Activated CD8-positive, alpha-beta memory T cell treated with anti-CD3 and anti-CD28 coated beads, Interleukin-2, amount 10 ng/mL, durations not matched to agents 7 days and 5 days (primary cell): ENCODE data around the gene OR2A25. TPM values are rescaled to one million over a fixed set of nuclear protein-coding genes. Genes with fewer than 3 reads are reported as not detected.

Experiments
- ATAC-seq: fragments of 150-1000 bp; cut with Tn5 transposase; one replicate; pipeline ENCODE4 v1.10.0; 2021; ENCODE audit warnings: moderate library complexity
- CTCF ChIA-PET: fragments of 350-600 bp; sonication (Branson Sonifier 250); formaldehyde crosslinking; loops from one replicate; lab custom pipeline; 2021; ENCODE audit warnings: antibody characterized with exemption; lab: Charles Lee
- DNase-seq: peaks from one replicate; pipeline ENCODE4 v3.0.0-alpha.2; 2020
- H3K27ac Mint-ChIP-seq: one replicate; pipeline ENCODE4 v1.8.0; 2021; ENCODE audit warnings: mild to moderate bottlenecking, mixed read lengths
- H3K27me3 Mint-ChIP-seq: one replicate; pipeline ENCODE4 v1.8.0; 2021; ENCODE audit warnings: mixed read lengths
- H3K36me3 Mint-ChIP-seq: one replicate; pipeline ENCODE4 v1.8.0; 2021; ENCODE audit warnings: mild to moderate bottlenecking, mixed read lengths
- H3K4me1 Mint-ChIP-seq: one replicate; pipeline ENCODE4 v1.8.0; 2021; ENCODE audit warnings: mixed read lengths
- H3K4me3 Mint-ChIP-seq: one replicate; pipeline ENCODE4 v1.8.0; 2021; ENCODE audit warnings: mild to moderate bottlenecking, moderate library complexity, mixed read lengths
- H3K9me3 Mint-ChIP-seq: one replicate; pipeline ENCODE4 v1.8.0; 2022; ENCODE audit warnings: low read depth, mixed read lengths
- total RNA-seq, 2 experiments: library from RNA; stranded (reverse); gene quantifications; one replicate each; pipeline ENCODE4 v1.2.3, GENCODE V29; 2021

Gene OR2A25, protein sequence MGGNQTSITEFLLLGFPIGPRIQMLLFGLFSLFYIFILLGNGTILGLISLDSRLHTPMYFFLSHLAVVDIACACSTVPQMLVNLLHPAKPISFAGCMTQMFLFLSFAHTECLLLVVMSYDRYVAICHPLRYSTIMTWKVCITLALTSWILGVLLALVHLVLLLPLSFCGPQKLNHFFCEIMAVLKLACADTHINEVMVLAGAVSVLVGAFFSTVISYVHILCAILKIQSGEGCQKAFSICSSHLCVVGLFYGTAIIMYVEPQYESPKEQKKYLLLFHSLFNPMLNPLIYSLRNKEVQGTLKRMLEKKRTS
- total RNA-seq: not detected

DNA sequence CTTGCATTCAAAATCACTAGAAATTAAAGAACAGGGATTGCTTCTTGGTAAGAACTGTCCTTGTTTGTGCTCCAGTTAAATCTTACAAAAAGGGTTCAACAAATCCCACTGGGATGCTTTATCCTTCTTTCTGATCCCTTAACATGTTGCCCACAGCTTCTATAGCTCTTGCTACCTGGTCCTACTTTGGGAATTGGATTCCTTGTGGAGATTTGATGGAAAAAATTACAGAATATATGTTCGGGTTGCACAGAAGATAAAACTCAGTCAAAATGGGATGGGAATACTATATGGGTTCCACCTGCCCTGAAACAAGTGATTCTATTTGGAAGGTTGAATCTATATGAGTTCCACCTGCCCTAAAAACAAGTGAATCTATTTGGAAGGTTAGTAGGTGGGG is at the start of gene OR2A25:
OR2A25 (plus strand) TSS at position 301 of the 400 bp plus-strand sequence. CDS start 4,409 bp downstream, outside the sequence.
- ATAC-seq (no peak), DNase-seq (no peak)
- Mint-ChIP-seq H3K27me3 (peaks cover 6% of the 10 kb centered on the region), H3K4me3 (no peak within 1 kb of the TSS), H3K9me3 (no peaks in the 10 kb centered on the region), H3K36me3 (no peaks in the 10 kb centered on the region), H3K4me1 (no peaks in the 10 kb centered on the region), H3K27ac (no peak within 1 kb of the TSS)
- CTCF ChIA-PET: no interaction called here

DNA sequence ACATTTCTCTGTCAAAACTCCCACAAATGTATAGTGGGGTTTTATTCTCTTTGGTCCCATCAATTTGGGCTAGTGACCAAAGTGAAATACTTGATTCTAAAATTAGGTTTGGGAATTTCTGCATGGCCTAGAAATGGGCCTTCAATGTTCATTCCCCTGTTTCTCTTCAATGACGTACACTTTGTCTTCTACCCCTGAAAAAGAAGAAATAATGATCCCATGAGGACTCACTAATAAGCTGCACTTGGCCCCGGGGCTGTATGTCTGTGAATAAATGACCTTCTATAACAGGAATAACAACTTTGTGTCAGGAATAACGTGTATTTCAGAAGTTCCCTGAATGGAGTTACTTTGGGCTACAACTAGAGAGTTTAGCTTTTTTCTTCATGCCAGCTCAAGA is 49.3 kb upstream of the OR2A25 start:
- H3K4me1 Mint-ChIP-seq: no peaks in the 10 kb centered on the region
- H3K4me3 Mint-ChIP-seq: no peak overlapping the region
- no peak for DNase-seq
- no peak overlapping the region for H3K27ac Mint-ChIP-seq
- CTCF ChIA-PET: interaction anchor here (1.6 kb wide), 1 partner anchor 8 kb away, joined by 3 read pairs; no protein-coding TSS in a partner anchor
- no peaks in the 10 kb centered on the region for H3K36me3 Mint-ChIP-seq
- H3K9me3 Mint-ChIP-seq: no peaks in the 10 kb centered on the region
- no peak for ATAC-seq
- H3K27me3 Mint-ChIP-seq: no peaks in the 10 kb centered on the region

DNA sequence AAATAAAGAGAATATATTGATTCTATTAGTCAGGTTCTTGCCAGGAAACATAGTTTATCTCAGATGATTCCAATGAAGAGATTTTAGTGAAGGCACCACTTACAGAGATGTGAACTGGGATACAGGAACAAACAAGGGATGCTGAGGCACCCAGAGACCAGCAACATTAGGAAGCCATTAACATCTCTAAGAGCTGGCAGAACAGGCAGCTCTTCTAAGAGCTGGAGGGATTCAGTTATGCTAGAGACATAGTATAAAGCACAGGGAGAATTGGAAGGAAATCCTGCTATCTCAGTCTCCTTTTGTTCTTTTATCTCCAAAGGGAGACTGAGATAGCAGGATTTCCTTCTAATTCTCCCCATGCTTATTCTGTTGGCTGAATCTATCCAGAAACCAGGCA is 47.4 kb upstream of the OR2A25 start:
- ATAC-seq (no peak), DNase-seq (no peak)
- Mint-ChIP-seq H3K4me3 (no peak overlapping the region), H3K27me3 (no peaks in the 10 kb centered on the region), H3K4me1 (no peaks in the 10 kb centered on the region), H3K36me3 (no peaks in the 10 kb centered on the region), H3K27ac (no peak overlapping the region), H3K9me3 (no peaks in the 10 kb centered on the region)
- CTCF ChIA-PET: no interaction called here

DNA sequence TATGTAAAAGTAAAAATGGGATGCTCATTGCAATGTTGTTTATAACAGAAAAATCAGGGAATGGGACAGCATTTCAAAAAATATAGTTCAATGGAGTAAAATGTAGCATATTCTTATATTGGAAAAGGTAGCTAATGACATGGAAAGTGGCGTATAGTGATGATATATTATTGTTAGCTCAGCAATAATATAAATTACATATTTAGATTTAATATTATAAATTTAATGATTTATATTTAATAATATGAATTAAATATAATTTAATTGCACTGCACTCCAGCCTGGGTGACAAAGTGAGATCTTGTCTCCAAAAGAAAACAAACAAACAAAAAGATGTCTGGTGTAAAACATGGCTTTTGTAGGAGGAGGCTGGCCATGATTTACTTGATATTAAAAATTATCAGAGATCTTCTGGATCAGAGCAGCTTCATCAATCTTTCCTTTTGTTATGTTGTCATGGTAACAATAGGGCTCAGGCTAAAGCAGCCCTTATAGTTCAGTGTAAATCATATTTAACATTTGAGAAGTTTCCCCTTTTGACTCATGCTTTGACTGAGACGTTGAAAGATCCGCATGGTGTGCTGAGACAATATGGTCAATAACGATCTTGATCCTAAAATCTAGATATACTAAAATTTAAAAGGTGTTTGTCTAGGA is 46.3 kb upstream of the OR2A25 start:
- no peak overlapping the region for H3K27ac Mint-ChIP-seq
- DNase-seq (no peak), ATAC-seq (no peak)
- peaks cover 3% of the 10 kb centered on the region for H3K27me3 Mint-ChIP-seq
- H3K9me3 Mint-ChIP-seq: no peaks in the 10 kb centered on the region
- CTCF ChIA-PET: interaction anchor here (1.1 kb wide), 1 partner anchor 122 kb away, joined by 3 read pairs; no protein-coding TSS in a partner anchor
- no peak overlapping the region for H3K4me3 Mint-ChIP-seq
- H3K4me1 Mint-ChIP-seq: no peaks in the 10 kb centered on the region
- no peaks in the 10 kb centered on the region for H3K36me3 Mint-ChIP-seq

GRCh38 chr7:144024213-144024612 is 45.4 kb upstream of the OR2A25 start:
- no peaks in the 10 kb centered on the region for H3K4me1 Mint-ChIP-seq
- CTCF ChIA-PET: no interaction called here
- ATAC-seq: no peak

GRCh38 chr7:144026203-144026883 is 43.3 kb upstream of the OR2A25 start:
- H3K4me3 Mint-ChIP-seq: no peak overlapping the region
- no peak overlapping the region for H3K27ac Mint-ChIP-seq
- ATAC-seq (no peak), DNase-seq (no peak)
- peaks cover 7% of the 10 kb centered on the region for H3K27me3 Mint-ChIP-seq
- no peaks in the 10 kb centered on the region for H3K9me3 Mint-ChIP-seq
- no peaks in the 10 kb centered on the region for H3K36me3 Mint-ChIP-seq
- H3K4me1 Mint-ChIP-seq: no peaks in the 10 kb centered on the region
- CTCF ChIA-PET: interaction anchor here (1.5 kb wide), 1 partner anchor 289 kb away, joined by 3 read pairs; no protein-coding TSS in a partner anchor

More at GRCh38 chr7:144024213-144024612, 45.4 kb upstream of the OR2A25 start:
- no peak overlapping the region for H3K27ac Mint-ChIP-seq
- H3K9me3 Mint-ChIP-seq: no peaks in the 10 kb centered on the region
- peaks cover 3% of the 10 kb centered on the region for H3K27me3 Mint-ChIP-seq
- no peak for DNase-seq
- no peak overlapping the region for H3K4me3 Mint-ChIP-seq
- no peaks in the 10 kb centered on the region for H3K36me3 Mint-ChIP-seq

- peaks cover 12% of the 10 kb centered on the region for H3K27me3 Mint-ChIP-seq
- CTCF ChIA-PET: no interaction called here
- no peaks in the 10 kb centered on the region for H3K36me3 Mint-ChIP-seq
- no peaks in the 10 kb centered on the region for H3K4me1 Mint-ChIP-seq
- ATAC-seq (no peak), DNase-seq (no peak)
- no peak overlapping the region for H3K27ac Mint-ChIP-seq
- H3K9me3 Mint-ChIP-seq: no peaks in the 10 kb centered on the region
- no peak overlapping the region for H3K4me3 Mint-ChIP-seq
These were observed 42.5 kb upstream of the OR2A25 start for GRCh38 chr7:144027070-144027469.

DNA sequence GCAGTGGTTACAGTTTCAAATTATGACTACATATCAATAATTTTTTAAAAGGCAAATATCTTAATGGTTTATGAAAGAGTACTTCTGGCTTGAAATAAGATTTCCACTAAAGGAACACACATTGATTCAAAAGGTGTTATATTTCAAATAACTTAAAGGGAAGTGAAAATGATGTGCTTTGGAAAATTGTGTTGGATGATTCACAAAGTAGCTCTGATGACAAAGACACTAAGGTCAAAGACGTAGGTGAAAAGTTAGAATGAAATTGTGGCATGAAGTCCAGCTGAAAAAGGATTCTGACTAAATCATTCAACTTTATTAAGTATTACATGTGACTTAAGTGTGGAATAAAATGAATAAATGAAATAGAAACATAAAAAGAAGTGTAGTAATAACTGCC is 41.6 kb upstream of the OR2A25 start:
- Mint-ChIP-seq H3K27ac (no peak overlapping the region), H3K27me3 (peaks cover 17% of the 10 kb centered on the region), H3K36me3 (no peaks in the 10 kb centered on the region), H3K4me3 (no peak overlapping the region), H3K4me1 (no peaks in the 10 kb centered on the region), H3K9me3 (no peaks in the 10 kb centered on the region)
- DNase-seq (no peak), ATAC-seq (no peak)
- CTCF ChIA-PET: no interaction called here

DNA sequence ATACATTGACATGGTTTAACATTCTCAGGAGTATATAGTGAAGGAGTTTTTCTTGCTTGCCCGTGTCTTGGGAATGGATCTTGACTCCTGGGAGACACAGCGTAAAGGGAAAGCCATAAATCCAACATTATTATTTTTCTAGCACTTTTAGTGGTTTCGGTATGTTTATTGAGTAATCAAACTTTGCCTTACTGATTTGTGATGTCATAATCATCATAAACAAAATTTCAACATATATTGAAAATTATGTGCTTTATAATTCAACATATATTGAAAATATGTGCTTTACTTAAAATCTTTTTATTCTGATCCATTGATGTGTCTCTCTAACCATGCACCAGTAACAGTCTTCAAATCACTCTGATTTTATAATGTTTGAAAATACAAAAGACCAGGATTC is 41.1 kb upstream of the OR2A25 start:
- ATAC-seq (no peak), DNase-seq (no peak)
- CTCF ChIA-PET: no interaction called here
- Mint-ChIP-seq H3K9me3 (no peaks in the 10 kb centered on the region), H3K27me3 (peaks cover 19% of the 10 kb centered on the region), H3K36me3 (no peaks in the 10 kb centered on the region), H3K4me3 (no peak overlapping the region), H3K4me1 (no peaks in the 10 kb centered on the region), H3K27ac (no peak overlapping the region)

DNA sequence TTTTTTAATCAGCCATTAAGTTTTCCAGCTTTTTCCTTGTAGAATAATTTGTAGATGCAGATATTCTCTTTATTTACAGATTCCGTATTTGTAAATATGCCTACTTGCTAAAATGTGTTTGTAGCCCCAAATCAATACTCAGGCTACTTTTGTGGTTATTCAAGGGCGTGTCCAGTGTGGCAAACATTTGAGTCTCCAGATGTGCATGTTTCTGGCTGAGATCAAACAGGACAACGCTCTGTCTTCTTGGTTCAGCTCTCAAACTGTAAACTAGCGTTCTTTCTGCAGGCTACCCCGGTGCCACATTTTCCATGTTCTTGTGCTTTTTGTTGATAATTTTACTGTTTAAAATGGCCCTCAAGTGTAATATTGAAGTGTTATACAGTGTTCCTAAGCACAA is 37.1 kb upstream of the OR2A25 start:
- Mint-ChIP-seq H3K4me3 (no peak overlapping the region), H3K27me3 (peaks cover 18% of the 10 kb centered on the region), H3K27ac (no peak overlapping the region), H3K4me1 (no peaks in the 10 kb centered on the region), H3K36me3 (no peaks in the 10 kb centered on the region), H3K9me3 (no peaks in the 10 kb centered on the region)
- DNase-seq (no peak), ATAC-seq (no peak)
- CTCF ChIA-PET: no interaction called here

- H3K9me3 Mint-ChIP-seq: no peaks in the 10 kb centered on the region
- peaks cover 18% of the 10 kb centered on the region for H3K27me3 Mint-ChIP-seq
- no peak overlapping the region for H3K4me3 Mint-ChIP-seq
- H3K4me1 Mint-ChIP-seq: no peaks in the 10 kb centered on the region
- no peaks in the 10 kb centered on the region for H3K36me3 Mint-ChIP-seq
- DNase-seq (no peak), ATAC-seq (no peak)
- CTCF ChIA-PET: no interaction called here
- no peak overlapping the region for H3K27ac Mint-ChIP-seq
These were observed 36.5 kb upstream of the OR2A25 start for GRCh38 chr7:144032985-144033709.

DNA sequence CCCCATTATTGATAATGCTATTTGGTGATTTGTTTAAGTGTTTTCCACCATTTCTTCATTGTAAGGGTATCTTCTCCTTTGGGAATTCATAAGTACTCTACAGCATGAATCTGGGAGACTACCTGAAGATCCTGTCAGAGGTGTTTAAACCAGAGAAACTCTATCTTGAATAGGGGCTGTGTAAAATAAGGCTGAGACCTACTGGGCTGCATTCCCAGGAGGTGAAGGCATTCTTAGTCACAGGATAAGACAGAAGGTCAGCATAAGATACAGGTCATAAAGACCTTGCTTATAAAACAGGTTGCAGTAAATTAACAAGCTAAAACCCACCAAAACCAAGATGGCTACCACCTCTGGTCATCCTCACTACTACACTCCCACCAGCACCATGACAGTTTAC is 34.2 kb upstream of the OR2A25 start:
- no peak for DNase-seq
- H3K4me1 Mint-ChIP-seq: no peaks in the 10 kb centered on the region
- no peak for ATAC-seq
- no peak overlapping the region for H3K4me3 Mint-ChIP-seq
- H3K27ac Mint-ChIP-seq: no peak overlapping the region
- CTCF ChIA-PET: no interaction called here
- no peaks in the 10 kb centered on the region for H3K36me3 Mint-ChIP-seq
- H3K9me3 Mint-ChIP-seq: no peaks in the 10 kb centered on the region
- H3K27me3 Mint-ChIP-seq: peaks cover 18% of the 10 kb centered on the region

GRCh38 chr7:144036302-144036885 is 33.2 kb upstream of the OR2A25 start:
- DNase-seq (no peak), ATAC-seq (no peak)
- H3K27ac Mint-ChIP-seq: no peak overlapping the region
- no peaks in the 10 kb centered on the region for H3K36me3 Mint-ChIP-seq
- H3K27me3 Mint-ChIP-seq: peaks cover 14% of the 10 kb centered on the region
- no peaks in the 10 kb centered on the region for H3K4me1 Mint-ChIP-seq
- no peak overlapping the region for H3K4me3 Mint-ChIP-seq
- CTCF ChIA-PET: no interaction called here
- H3K9me3 Mint-ChIP-seq: no peaks in the 10 kb centered on the region
